GM12875 (cell line): Measurements from ENCODE around the gene FOXP1.
"Not testable (repeated sequence)": the region's sequence is repeated elsewhere in the genome, so short reads cannot be mapped to it uniquely, and the experiment has no call there.

Experiments used
- H3K4me3 ChIP-seq: one replicate; pipeline ENCODE4 v1.5.1; 2011; ENCODE audit warnings: low read depth, low read length, control low read depth
- CTCF ChIP-seq: IDR thresholded peaks from 2 replicates; pipeline ENCODE4 v1.5.1; 2011; ENCODE audit warnings: low read depth, mild to moderate bottlenecking, control low read depth, inconsistent platforms, low read length, moderate library complexity, borderline replicate concordance; ENCODE audit not compliant: insufficient read depth

Gene FOXP1

GRCh38 chr3:70981231-70981880 lies 602.2 kb downstream of the FOXP1 start:
- no peak for TF ChIP-seq CTCF
- H3K4me3 ChIP-seq: no peak overlapping the region

- no peak overlapping the region for H3K4me3 ChIP-seq
- TF ChIP-seq CTCF: no peak
Observed at GRCh38 chr3:70980646-70981170, 602.8 kb downstream of the FOXP1 start.

DNA sequence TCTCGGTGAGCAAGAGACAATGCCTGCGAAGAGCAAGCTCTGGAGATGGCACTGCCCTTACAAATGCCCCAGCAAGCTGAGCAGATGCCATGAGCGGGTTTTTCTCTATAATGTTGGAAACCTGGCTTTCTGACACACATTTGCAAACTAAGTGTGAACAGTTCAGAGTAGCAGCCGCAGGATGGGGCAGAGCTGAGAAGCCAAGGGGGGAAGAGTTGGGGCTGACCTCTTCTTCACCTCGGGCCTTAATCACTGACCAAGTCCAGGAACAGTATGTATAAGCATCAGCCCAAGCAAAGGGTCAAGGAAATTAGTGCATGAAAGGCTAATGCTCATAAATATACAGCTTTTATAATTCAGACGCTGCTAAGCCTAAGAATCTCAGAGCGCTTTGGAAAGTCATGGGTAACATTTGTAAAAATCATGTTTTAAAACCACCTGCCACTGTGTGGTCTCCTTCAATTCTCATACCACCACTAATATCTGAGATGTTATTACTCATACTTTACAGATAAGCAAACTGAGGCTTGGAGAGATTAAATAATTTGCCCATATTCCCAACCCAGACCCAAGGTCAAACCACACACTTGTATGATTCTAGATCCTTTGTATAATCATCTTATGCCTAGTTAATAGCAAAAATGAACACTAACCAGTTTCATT lies 603.4 kb downstream of the FOXP1 start:
- no peak for TF ChIP-seq CTCF
- H3K4me3 ChIP-seq: no peak overlapping the region

- no peak overlapping the region for H3K4me3 ChIP-seq
- TF ChIP-seq CTCF: no peak
Observed at GRCh38 chr3:70977712-70978111, 605.8 kb downstream of the FOXP1 start.

DNA sequence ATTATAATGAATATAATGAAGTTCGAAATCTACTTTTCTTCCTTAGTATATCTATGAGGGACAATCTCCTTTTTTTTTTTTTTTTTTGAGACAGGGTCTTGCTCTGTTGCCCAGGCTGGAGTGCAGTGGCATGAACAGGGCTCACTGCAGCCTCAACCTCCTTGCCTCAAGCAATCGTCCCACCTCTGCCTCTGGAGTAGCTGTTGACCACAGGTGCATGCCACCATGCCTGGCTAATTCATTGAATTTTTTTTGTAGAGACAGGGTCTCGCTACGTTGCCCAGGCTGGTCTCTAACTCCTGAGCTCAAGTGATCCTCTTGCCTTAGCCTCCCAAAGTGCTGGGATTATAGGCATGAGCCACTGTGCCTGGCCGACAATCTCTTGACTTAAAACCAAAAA lies 607.5 kb downstream of the FOXP1 start:
- H3K4me3 ChIP-seq: not testable (repeated sequence)

GRCh38 chr3:70974747-70975146 lies 608.8 kb downstream of the FOXP1 start:
- H3K4me3 ChIP-seq: no peak overlapping the region
- TF ChIP-seq CTCF: no peak

DNA sequence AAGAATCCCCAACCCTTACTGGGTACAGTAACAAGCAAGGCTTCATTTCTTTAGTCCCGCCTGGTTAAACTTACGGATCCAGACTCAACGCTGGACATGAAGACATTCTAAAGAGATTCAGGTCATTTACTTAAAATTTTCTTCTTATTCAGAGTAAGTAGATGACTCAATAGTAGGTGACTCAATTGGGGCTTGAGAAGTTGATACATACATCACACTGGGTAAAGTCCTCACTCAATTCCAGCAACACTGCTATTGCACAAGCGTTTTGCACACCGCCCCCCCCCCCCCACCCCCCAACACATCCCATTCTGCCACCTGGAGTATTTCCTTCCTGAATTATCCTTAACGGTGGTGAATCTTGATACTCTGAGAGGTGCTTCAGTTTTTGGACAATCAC lies 610.0 kb downstream of the FOXP1 start:
- no peak overlapping the region for H3K4me3 ChIP-seq
- TF ChIP-seq CTCF: no peak

GRCh38 chr3:70972855-70973254 lies 610.7 kb downstream of the FOXP1 start:
- TF ChIP-seq CTCF: no peak

More at GRCh38 chr3:70972855-70973254, 610.7 kb downstream of the FOXP1 start:
- no peak overlapping the region for H3K4me3 ChIP-seq
